OCI-LY7 (cell line): ENCODE results near the gene ASB2. TPM values are rescaled to one million over a fixed set of nuclear protein-coding genes. Genes with fewer than 3 reads are reported as not detected.

Experiments
- BruUV-seq: library from RNA; stranded (reverse); fragments of 400-500 nt; replicated peaks from 2 replicates; lab custom pipeline; 2021; lab: Mats Ljungman, UMichigan
- CTCF ChIA-PET: fragments of 300-600 bp; sonication (Branson Sonifier 250); formaldehyde crosslinking; loops from one replicate; lab custom pipeline; 2022; ENCODE audit warnings: antibody characterized with exemption; ENCODE audit not compliant: unreplicated experiment; lab: Charles Lee
- POLR2A ChIA-PET: fragments of 300-600 bp; sonication (Branson Sonifier 250); formaldehyde crosslinking; loops from one replicate; lab custom pipeline; 2022; ENCODE audit warnings: antibody characterized with exemption; lab: Charles Lee
- DNase-seq: peaks from one replicate; pipeline ENCODE4 v3.0.0-alpha.2; 2015; ENCODE audit warnings: low spot score
- H2AFZ ChIP-seq: fragments of 200-600 bp; sonication (generic), shearing (Covaris generic); 2 replicates; pipeline ENCODE4 v1.6.1; 2014; ENCODE audit warnings: mild to moderate bottlenecking, antibody characterized with exemption, low read length, moderate library complexity
- H3K27ac ChIP-seq: fragments of 200-600 bp; sonication (generic); 2 replicates; pipeline ENCODE4 v1.5.1; 2014; ENCODE audit warnings: mixed run types, low read depth, mild to moderate bottlenecking, moderate library complexity, low read length, inconsistent platforms; ENCODE audit not compliant: poor library complexity, severe bottlenecking
- H3K36me3 ChIP-seq: fragments of 200-600 bp; sonication (generic); 2 replicates; pipeline ENCODE4 v1.6.1; 2014; ENCODE audit warnings: mild to moderate bottlenecking, antibody characterized with exemption, low read length, moderate library complexity, mixed read lengths; ENCODE audit not compliant: insufficient read depth
- H3K4me1 ChIP-seq: fragments of 200-600 bp; sonication (generic); 2 replicates; pipeline ENCODE4 v1.5.1; 2014; ENCODE audit warnings: mild to moderate bottlenecking, low read length; ENCODE audit not compliant: insufficient read depth, poor library complexity, severe bottlenecking
- H3K4me2 ChIP-seq: fragments of 200-600 bp; sonication (generic); 2 replicates; pipeline ENCODE4 v1.6.1; 2014; ENCODE audit warnings: mild to moderate bottlenecking, low read length
- H3K4me3 ChIP-seq: fragments of 200-600 bp; sonication (generic); 2 replicates; pipeline ENCODE4 v1.5.1; 2014; ENCODE audit warnings: mild to moderate bottlenecking, low read depth, low read length; ENCODE audit not compliant: poor library complexity, severe bottlenecking
- H3K79me2 ChIP-seq: fragments of 200-600 bp; sonication (generic); 2 replicates; pipeline ENCODE4 v1.6.1; 2016; ENCODE audit warnings: low read depth, mild to moderate bottlenecking, low read length, moderate library complexity, mixed read lengths; ENCODE audit not compliant: insufficient read depth
- H3K9me2 ChIP-seq: fragments of 200-600 bp; sonication (generic); 2 replicates; pipeline ENCODE4 v1.6.1; 2016; ENCODE audit warnings: mild to moderate bottlenecking, low read length, mixed read lengths; ENCODE audit not compliant: insufficient read depth
- H3K9me3 ChIP-seq: fragments of 200-600 bp; sonication (generic); 2 replicates; pipeline ENCODE4 v1.6.1; 2014; ENCODE audit warnings: mild to moderate bottlenecking, mixed run types, low read length, mixed read lengths
- H4K20me1 ChIP-seq: fragments of 200-600 bp; sonication (generic); 2 replicates; pipeline ENCODE4 v1.6.1; 2014; ENCODE audit warnings: mild to moderate bottlenecking, antibody characterized with exemption, low read length, moderate library complexity, mixed read lengths; ENCODE audit not compliant: insufficient read depth
- CTCF ChIP-seq: fragments of 200-600 bp; sonication (generic); conservative IDR thresholded peaks from 2 replicates; pipeline ENCODE4 v1.5.1; 2014; ENCODE audit warnings: mild to moderate bottlenecking, antibody characterized with exemption, low read length, moderate library complexity, mixed read lengths
- EZH2phosphoT487 ChIP-seq: fragments of 200-600 bp; sonication (generic); IDR thresholded peaks from 2 replicates; pipeline ENCODE4 v1.6.1; 2018; ENCODE audit warnings: low read depth, borderline replicate concordance, mild to moderate bottlenecking, mixed run types, antibody characterized with exemption, low read length, moderate library complexity, mixed read lengths
- intact Hi-C: fragments of 100-400 bp; cut with micrococcal nuclease; formaldehyde crosslinking; loops from one replicate; pipeline ENCODE4 v1.10.0; 2022; ENCODE audit not compliant: unreplicated experiment
- total RNA-seq, 2 experiments: library from RNA; depleted of rRNA in 1 of 2; stranded (reverse); fragments of >200 nt in 1 of 2; shearing (Covaris generic) in 1 of 2; gene quantifications; 2 replicates each; pipeline ENCODE4 v1.2.3, GENCODE V29; 2014 to 2022

Gene ASB2
- total RNA-seq, 2 experiments from 2014 or later = 21.7 to 23.6 TPM

- Histone ChIP-seq H3K79me2 (no peaks in the 10 kb centered on the region), H4K20me1 (no peaks in the 10 kb centered on the region), H3K9me2 (no peaks in the 10 kb centered on the region), H3K4me1 (peaks cover 9% of the 10 kb centered on the region), H3K4me3 (no peak overlapping the region), H3K9me3 (no peaks in the 10 kb centered on the region), H3K27ac (no peak overlapping the region), H3K36me3 (no peaks in the 10 kb centered on the region), H2AFZ (no peak overlapping the region), H3K4me2 (peak overlapping the region; percentile 30; the same call in 1 of the 2 replicates)
- no peak for TF ChIP-seq EZH2phosphoT487
- peak; percentile 97 for TF ChIP-seq CTCF
- intact Hi-C loops = loop anchor here (1.0 kb wide), 2 partner anchors 31 to 62 kb away; no protein-coding TSS in a partner anchor
- POLR2A ChIA-PET = interaction anchor here (0.5 to 0.9 kb wide), 4 partner anchors 11 to 62 kb away, joined by 3 to 5 read pairs (median 4); no protein-coding TSS in a partner anchor
- CTCF ChIA-PET = interaction anchor here (3.2 kb wide), 1 partner anchor 62 kb away, joined by 23 read pairs; no protein-coding TSS in a partner anchor
- peak; percentile 76 for DNase-seq
- BruUV-seq = no TSS peak
These were observed 25.4 kb upstream of the ASB2 start for GRCh38 chr14:94001501-94002396.

GRCh38 chr14:94001016-94001415 lies 24.6 kb upstream of the ASB2 start:
- H3K4me2 ChIP-seq = no peak overlapping the region
- no peak for DNase-seq
- TF ChIP-seq EZH2phosphoT487 = no peak
- H3K4me1 ChIP-seq = peaks cover 9% of the 10 kb centered on the region
- no peak overlapping the region for H3K27ac ChIP-seq
- H3K79me2 ChIP-seq = no peaks in the 10 kb centered on the region
- BruUV-seq = no TSS peak
- no peaks in the 10 kb centered on the region for H4K20me1 ChIP-seq
- H3K9me2 ChIP-seq = no peaks in the 10 kb centered on the region
- POLR2A ChIA-PET = interaction anchor here (0.9 to 1.0 kb wide), 2 partner anchors 23 to 61 kb away, joined by 4 to 5 read pairs; no protein-coding TSS in a partner anchor
- no peak overlapping the region for H3K4me3 ChIP-seq
- no peaks in the 10 kb centered on the region for H3K9me3 ChIP-seq
- CTCF ChIA-PET = interaction anchor here (0.7 to 3.2 kb wide), 2 partner anchors 59 to 61 kb away, joined by 4 to 23 read pairs; no protein-coding TSS in a partner anchor
- intact Hi-C loops = loop anchor here (1.0 kb wide), 2 partner anchors 31 to 62 kb away; no protein-coding TSS in a partner anchor
- H2AFZ ChIP-seq = no peak overlapping the region
- H3K36me3 ChIP-seq = no peaks in the 10 kb centered on the region

GRCh38 chr14:94000267-94000666 lies 23.9 kb upstream of the ASB2 start:
- Histone ChIP-seq H3K9me3 (no peaks in the 10 kb centered on the region), H2AFZ (no peak overlapping the region), H3K27ac (no peak overlapping the region), H3K4me2 (no peak overlapping the region), H3K36me3 (no peaks in the 10 kb centered on the region), H3K9me2 (no peaks in the 10 kb centered on the region), H3K4me1 (peaks cover 9% of the 10 kb centered on the region), H4K20me1 (no peaks in the 10 kb centered on the region), H3K4me3 (no peak overlapping the region), H3K79me2 (no peaks in the 10 kb centered on the region)
- no peak for TF ChIP-seq EZH2phosphoT487
- TF ChIP-seq CTCF = no peak
- no TSS peak for BruUV-seq
- ChIA-PET CTCF (interaction anchor here (1.0 to 3.2 kb wide), 5 partner anchors 11 to 63 kb away, joined by 3 to 23 read pairs (median 3); no protein-coding TSS in a partner anchor), POLR2A (interaction anchor here (0.7 to 1.0 kb wide), 3 partner anchors 10 to 498 kb away, joined by 3 to 5 read pairs (median 3); no protein-coding TSS in a partner anchor)
- intact Hi-C loops = no loop called here
- DNase-seq = no peak
